ENCODE measurements around the gene METTL23.
A peak's percentile ranks its signal among the peaks of the same experiment; 100 is the strongest.
"Not testable (repeated sequence)": the region's sequence is repeated elsewhere in the genome, so short reads cannot be mapped to it uniquely, and the experiment has no call there.

Gene METTL23

DNA sequence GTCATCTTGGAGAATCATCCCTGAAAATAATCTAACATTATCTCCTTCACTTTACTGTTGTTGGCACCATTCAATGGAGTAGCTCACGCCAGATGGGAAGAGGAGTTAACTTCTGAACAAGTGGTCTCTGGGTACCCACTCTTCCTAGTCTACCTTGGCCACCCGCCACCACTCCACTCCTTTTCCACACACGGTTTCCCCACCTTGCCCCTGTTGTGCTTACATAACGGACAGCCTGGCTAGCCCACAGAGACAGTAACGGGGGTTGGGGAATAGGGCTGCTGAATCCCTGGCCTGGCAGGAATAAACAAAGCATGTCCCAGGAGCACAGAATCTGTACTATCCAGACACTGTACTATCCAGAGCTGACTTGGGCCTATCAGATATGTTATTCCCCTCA, 12.3 kb upstream of the METTL23 start:
- DNase-seq = no peak

DNA sequence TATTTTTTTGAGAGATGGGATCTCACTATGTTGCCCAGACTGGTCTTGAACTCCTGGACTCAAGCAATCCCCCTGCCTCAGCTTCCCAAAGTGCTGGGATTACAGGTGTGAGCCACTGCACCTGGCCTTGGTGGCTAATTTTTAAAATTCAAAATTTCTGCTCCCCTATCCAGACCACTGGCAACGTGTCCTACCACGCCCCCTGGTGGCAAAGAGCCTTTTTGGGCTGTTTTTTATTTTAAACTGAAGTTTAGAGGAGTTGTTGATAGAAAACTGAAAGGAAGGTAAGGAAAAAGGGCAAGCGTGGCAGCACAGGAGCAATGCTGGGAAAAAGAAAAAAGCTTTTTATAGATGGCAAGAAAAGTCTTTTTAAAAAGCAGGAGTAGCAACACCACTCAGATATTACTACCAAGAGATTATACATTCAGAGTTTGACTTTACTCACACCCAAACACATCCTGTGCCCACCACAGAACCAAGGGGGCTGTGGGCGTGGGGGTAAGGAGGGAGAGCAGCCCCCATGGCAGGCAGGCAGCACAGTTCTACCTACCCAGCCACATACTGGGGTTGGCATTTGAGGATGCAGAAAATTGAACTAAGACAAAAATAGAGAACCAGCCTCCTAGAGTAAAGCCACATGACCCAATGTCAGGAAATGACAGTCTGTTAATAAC, 11.7 kb upstream of the METTL23 start:
- DNase-seq = peak; percentile 67 to 72

DNA sequence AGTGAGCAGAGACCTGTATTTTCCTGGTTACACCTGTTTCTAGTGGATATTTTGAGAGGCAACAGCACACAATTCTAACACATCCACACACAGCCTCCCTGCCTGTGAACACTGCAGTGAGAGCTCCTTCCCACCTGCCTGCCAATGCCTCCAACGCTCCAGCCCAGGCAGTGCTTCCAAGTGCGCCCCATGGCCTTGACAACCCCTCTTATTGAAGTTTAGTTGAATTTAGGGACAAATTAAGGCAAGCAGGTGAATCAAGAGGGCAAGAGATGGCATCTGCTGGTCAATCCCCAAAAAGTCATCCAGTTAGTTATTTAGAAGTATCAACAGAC, 11.2 kb upstream of the METTL23 start:
- DNase-seq = no peak

DNA sequence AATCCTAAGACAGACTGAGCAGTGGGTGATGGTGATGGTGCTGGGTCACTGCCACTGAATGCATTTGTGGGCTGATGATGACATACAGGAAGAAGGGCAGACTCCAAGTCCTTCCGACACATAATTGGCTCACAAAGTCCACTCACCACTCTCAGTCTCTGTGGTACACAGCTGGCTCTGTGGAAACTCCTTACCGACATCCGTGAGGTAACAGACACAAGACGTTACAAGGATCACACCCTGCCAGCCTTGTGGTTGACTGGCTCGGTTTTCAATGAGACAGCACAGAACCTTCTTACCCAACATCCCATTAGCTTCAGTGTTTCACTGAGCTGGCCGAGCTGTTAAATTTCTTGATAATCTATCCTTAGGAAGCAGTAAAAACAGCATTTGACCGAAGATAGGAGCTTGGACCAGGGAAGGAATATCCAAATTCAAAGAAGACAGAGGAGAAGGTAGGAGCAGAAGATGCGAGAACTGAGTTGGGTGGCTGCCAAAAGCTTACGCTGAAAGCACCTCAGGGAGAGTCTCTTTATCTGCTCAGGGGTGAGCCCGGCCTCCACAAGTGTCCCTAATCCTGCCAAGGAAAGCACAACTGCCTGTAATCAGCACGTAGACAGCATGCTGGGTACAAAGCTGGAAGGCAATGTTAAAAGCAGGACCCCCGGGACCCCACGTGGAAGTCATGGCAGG, 10.3 kb upstream of the METTL23 start:
- no peak for DNase-seq

DNA sequence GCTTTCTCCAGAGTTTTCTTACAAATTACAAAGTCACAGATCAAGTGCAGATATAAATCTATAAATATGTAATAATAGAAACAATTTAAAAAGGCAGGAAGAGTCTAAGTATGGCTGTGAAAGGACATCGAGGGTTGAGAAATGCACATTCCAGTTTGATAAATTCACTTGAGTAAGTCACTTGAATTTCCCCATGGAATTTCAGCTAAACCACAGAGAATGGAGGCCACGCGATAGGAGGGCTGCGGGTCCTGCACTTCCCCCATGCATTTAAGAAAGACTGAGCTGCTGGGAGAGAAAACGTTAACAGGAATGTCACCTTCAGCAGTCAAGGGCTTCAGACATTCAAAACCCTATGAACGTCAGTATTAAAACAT, 9.8 kb upstream of the METTL23 start:
- DNase-seq = no peak

DNA sequence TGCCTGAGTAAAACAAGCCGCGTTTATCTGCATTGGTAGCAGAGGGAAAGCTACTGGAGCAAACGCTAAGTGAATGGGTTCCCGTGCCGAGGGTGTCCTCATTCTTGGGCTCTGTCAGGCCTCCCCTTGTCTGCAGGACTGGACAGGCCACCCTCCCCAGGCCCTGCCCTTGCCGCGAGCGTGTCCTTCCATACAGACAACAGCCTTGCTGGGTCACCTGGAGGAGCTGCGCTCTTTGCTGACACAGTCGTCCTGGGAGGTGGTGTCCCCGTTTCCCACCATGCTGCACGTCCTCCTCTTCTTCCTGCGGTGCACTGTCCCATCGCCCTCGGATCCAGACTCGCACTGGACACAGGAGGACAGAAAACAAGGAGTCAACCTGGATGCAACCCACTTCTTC, 8.1 kb upstream of the METTL23 start:
- no peak for DNase-seq

DNA sequence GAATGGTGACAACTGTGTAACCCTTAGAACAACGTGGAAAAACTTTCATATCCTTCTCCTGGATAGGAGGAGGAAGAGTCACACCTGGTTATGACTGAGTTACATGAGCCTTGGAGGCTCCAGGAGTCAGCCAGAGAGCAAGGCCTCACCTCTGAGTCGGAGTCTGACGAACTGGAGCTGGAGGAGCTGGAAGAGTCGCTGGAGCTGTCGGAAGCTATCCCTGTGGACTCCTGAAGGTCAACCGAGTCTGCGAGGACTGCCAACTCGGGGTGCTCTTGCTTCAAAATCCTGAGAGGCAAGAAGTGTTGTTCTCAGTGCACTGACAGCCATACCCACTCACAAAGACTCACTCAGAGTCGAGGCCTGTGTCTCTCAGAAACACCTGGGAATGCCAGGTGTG, 6.4 kb upstream of the METTL23 start:
- no peak for DNase-seq

DNA sequence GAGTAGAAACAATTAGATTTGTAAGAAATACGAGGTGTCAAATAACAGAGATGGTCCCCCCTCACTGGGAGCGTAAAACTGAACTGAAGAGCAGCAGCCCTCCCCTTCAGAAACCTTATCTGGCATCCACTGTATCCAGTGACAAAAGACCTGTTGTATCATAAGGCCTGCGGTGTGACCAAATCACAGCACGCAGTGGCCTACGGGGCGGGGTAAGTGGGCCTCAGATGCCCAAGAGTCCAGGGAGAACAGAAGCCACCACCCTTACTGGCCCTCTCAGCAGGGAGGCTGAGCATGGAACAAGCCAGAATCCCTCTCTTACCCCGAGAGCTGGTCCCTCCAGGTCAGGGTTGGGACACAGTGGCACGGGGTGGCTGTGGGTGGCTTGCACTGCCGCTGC, 5.7 kb upstream of the METTL23 start:
- DNase-seq = no peak

DNA sequence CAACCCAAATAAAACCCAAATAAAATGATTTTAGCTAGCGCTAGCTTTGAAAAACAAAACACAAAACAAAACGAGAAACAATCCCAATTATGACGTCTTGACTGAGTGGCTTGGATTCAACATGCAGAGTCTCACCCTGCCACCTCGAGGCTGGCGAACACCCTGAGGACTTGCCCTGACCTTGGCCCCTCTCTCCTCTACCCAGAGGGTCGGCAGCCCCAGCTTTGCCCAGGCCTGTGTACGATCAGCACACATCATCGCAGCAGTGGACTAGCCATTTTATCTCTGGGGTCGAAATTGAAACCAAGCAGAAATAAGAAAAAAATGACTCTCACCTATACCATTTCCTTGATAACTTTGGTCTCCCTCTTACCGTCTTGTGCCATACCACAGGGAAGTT, 5.2 kb upstream of the METTL23 start:
- no peak for DNase-seq

DNA sequence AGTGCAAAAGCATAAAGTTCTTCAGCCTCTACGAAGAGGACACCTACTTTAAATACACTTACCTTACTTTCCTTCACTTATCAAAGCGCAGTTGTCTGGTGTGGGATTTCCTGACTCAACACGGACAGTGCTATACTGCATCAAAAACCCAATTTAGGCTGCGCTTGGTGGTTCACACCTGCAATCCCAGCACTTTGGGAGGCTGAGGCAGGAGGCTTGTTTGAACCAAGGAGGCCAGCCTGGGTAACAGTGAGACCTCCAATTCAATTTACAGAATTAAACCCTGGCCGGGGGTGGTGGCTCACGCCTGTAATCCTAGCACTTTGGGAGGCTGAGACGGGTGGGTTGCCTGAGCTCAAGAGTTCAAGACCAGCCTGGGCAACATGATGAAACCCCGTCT, 4.4 kb upstream of the METTL23 start:
- no peak for DNase-seq

DNA sequence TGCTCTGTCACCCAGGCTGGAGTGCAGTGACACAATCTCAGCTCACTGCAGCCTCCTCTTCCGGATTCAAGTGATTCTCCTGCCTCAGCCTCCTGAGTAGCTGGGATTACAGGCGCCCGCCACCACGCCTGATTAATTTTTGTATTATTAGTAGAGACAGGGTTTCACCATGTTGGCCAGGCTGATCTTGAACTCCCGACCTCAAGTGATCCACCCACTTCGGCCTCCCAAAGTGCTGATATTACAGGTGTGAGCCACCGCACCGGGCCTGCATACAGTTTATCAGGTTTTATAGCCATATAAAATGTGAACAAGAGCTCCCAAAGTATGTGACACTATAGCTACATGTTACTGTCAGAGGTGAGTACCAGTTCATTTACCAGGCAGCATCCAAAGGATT, 3.7 kb upstream of the METTL23 start:
- DNase-seq = not testable (repeated sequence)

DNA sequence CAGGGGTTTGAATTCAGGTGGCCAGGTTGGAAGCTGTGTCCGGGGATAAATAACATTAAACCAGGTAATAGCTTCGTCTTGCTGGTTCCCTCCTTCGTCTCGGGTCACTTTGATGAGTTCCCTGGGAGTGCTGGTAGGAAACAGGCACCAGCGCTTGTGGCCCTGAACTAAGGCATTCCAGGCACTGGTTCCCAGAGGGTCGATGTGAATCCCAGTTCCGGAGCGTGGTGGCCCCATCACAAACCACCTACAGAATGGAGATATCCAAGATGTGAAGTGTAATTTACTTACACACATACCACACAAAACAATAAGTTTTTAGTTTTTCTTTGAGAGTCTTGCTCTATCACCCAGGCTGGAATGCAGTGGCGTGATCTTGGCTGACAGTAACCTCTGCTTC, 2.8 kb upstream of the METTL23 start:
- DNase-seq = no peak

DNA sequence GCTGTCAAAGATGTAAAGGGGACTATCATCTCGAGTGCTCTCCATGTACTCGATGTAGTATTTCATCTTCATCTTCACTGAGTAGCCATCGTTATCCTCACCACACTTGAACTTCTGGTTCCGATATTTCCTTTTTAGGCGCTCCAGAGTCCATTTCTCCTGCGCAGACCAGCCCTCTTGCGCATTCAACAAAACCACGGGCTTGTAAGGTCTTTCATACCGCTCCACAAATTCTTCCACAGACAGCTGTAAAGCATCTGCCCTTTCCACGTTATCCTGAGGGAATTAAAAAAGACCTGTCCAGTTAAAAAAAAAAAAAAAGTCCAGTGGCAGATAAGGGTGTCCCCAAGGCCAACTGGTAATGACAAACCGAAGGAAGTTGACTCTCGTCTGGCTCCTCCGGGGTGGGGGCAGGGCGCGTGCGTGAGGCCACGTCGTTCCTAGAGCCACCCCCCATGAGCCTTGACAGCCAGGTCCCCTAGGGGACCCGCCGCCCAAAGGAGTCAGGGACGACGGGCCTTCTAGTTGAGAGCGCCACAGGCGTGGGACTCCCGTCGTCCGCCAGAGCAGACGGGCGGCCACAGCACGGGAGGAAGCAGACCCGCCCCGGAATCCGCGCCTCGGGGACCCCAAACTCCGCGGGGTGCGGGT, 934 bp upstream of the METTL23 start:
- no peak for DNase-seq

DNA sequence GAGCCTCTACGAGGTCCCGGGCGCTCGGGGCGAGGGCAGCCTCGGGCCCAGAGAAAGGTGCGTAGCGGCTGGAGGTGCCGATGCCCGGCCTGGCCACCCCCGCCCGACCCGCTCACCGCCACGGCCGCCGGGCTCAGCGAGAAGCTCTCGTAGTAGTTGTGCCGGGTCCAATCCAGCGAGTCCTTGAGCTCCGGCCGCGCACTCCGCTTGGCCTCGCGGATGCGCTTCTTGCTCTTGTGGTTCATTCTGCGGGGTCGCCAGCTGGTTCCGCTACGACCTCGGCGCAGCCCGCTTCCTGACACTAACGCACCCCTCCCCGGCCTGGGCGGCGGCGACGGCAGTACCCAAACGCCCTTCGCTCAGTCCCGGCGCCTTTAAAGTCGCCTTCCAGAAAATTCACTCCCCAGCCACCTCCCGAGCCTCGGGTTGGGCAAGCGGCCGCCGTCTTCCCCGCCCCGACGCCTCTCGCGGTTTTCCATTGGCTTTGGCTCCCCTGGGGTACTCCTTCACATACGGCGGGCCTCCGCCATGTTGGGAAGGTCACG, 336 bp upstream of the METTL23 start, which contains the start of gene JMJD6:
JMJD6 (minus strand) TSS at position 376 of the 545 bp plus-strand sequence; CDS start at position 245, 131 bp downstream.
- peak; percentile 92 to 97 for DNase-seq

DNA sequence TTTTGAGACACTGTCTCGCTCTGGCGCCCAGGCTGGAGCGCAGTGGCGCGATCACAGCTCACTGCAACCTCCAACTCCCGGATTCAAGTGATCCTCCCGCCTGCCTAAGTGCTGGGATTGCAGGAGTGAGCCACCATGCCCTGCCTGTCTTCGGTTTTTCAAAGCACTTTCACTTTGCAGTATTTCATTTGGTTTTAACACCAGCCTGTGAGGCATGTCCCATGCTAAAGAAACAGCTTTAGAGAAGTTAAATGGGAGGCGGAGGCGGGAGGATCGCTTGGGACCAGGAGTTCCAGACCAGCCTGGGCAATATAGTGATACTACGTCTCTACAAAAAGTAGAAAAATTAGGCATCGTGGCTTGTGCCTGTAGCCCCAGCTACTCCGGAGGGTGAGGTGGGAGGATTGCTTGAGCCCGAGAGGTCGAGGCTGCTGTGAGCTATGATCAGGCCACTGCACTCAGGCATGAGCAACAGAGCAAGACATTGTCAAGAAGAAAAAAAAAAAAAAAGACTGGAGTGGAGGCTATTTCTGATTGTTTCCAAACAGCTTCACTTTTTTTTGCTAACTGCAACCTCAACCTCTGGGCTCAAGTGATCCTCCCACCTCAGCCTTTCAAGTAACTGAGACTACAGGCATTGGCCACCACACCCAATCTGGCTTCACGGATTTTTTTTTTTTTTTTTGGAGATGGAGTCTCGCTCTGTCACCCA, 1.3 kb downstream of the METTL23 start:
- DNase-seq = no peak

DNA sequence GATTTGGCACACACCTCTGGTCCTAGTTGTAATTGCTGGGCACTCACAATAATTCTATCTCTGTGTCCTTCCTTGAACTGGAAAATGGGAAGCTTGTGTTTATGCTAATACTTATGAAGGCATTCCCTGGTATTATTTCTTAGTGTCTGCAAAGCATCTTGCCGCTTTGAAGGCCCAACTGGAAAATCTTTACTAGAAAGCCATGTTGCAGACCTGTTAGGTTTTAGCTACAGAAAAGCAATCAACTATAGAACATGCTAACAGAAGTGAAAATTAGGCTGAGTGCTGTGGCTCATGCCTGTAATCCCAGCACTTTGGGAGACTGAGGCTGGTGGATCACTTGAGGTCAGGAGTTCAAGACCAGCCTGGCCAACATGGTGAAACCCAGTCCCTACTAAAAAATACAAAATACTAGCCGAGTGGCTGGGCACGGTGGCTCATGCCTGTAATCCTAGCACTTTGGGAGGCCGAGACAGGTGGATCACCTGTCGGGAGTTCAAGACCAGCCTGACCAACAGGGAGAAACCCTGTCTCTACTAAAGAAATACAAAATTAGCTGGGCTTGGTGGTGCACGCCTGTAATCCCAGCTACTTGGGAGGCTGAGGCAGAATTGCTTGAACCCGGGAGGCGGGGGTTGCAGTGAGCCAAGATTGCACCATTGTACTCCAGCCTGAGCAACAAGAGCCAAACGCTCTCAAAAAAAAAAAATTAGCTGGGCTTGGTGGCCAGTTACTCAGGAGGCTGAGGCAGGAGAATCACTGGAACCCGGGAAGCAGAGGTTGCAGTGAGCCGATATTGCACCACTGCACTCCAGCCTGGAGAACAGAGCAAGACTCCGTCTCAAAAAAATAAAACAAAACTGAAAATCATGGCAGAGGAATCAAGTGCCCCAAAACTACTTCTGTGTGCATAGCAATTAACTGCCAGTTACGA, 5.4 kb downstream of the METTL23 start:
- not testable (repeated sequence) for DNase-seq

DNA sequence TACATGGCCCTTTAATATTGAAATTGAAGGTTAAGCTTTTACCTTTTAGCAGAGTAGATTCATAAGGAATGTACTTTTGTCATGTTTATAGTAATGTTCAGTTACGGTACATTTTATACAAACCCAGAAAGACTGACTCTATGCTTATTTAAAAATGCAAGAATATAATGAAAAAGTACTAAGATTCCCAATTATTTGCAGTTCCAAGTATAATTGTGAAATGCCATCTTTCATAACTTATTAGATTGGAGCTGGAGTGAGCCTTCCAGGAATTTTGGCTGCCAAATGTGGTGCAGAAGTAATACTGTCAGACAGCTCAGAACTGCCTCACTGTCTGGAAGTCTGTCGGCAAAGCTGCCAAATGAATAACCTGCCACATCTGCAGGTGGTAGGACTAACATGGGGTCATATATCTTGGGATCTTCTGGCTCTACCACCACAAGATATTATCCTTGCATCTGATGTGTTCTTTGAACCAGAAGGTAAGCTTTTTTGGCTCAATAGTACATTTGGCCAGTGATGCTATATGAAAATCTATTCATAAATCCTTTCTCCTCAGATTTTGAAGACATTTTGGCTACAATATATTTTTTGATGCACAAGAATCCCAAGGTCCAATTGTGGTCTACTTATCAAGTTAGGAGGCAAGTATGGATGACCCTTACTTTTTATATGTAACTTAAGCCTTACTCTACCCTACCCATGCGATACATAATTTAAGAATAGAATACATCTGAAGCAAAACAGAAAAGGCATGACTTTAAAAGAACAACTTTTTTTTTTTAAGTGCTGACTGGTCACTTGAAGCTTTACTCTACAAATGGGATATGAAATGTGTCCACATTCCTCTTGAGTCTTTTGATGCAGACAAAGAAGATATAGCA, 6.3 kb downstream of the METTL23 start:
- peak in 1 of 2 experiments; percentile 55 for DNase-seq

DNA sequence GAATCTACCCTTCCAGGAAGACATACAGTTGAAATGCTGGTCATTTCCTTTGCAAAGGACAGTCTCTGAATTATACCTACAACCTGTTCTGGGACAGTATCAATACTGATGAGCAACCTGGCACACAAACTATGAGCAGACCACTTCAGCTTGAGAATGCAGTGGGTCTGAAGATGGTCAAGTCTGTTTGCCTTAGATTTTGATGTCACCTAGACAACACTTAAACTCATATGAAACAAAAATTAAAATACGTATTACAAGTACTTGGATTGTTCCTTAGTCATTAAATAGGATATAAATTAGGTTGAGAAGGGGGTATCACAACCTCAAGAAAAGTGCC, 6.9 kb downstream of the METTL23 start:
- no peak for DNase-seq

DNA sequence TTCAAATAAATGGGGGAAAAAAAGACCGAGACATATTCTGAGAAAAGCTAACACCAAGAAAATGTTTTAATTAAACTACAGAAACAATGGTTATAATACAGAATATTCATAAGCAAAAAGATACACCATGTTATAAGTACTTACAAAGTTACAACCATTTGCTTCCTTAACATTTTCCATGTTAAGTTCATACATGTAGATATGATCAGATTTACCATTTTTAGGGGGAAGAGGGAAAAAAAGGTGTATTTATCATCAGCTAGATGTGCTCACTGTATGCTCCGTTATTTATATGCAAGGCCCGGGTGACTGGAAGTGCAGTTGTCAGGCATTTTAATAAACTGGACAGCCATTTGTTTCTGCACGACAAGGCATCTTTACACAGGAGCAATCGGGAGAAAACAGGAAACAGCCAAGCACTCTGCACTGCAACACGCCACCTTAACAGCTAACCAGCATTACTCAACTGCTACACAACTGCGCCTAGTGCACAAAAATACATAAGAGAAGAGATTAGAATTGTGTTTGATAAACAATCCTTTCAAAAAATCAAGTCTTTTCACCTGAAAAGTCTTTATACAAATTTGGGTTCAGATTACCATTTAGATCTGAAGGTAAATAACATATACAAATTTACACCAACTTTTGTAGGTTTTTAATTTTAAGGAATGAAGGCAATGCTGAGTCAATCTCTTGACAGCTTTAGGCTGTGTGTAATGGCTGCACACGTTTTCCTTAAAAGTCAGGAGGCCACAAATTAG, 7.6 kb downstream of the METTL23 start:
- no peak for DNase-seq

DNA sequence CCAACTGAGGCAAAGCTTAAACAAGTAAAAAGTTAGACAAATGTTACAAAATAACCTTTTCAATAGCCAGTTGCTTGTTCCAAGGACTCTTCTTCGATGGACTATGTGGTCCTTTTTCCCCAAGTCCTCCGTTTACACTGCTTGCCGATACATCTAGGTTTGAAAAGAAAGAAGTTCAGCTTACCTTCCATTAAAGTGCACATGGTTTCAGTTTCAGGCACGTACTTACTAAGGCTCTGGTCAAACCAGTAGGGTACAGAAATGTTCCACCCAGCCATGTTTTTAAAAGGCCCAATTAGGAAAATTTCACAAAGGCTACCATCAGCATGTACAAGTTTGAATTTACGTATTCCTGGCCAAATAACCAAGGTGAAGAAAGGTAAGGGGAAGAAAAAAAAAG, 8.4 kb downstream of the METTL23 start:
- DNase-seq = peak in 1 of 2 experiments; percentile 22

All from NCI-H446 (cell line).